Measurements from ENCODE around the gene PLOD2.

DNA sequence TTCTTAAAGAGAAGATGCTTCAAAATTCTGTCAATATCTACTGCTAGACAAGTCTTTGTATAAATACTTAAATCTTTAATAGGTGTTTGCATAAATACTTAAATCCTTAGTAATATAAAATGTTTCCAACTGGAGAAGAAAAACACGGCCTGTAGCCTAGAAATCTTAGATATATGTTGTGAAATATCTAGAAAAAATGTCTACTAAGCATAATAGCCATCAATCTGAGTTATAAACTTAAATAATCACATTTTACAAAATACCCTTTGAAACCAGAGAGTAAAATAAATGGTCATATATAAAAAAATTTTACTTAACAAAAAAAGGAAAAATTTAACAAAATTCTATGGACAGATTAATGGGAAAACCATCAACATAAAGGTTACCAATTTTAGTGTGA is 73.9 kb downstream of the PLOD2 start:
- TF ChIP-seq, protein P1, sequence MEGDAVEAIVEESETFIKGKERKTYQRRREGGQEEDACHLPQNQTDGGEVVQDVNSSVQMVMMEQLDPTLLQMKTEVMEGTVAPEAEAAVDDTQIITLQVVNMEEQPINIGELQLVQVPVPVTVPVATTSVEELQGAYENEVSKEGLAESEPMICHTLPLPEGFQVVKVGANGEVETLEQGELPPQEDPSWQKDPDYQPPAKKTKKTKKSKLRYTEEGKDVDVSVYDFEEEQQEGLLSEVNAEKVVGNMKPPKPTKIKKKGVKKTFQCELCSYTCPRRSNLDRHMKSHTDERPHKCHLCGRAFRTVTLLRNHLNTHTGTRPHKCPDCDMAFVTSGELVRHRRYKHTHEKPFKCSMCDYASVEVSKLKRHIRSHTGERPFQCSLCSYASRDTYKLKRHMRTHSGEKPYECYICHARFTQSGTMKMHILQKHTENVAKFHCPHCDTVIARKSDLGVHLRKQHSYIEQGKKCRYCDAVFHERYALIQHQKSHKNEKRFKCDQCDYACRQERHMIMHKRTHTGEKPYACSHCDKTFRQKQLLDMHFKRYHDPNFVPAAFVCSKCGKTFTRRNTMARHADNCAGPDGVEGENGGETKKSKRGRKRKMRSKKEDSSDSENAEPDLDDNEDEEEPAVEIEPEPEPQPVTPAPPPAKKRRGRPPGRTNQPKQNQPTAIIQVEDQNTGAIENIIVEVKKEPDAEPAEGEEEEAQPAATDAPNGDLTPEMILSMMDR (conservative IDR thresholded peaks at IDR 0.05; ENCODE audit: low read depth, low read length) = no peak
- TF ChIP-seq RCOR1 (IDR thresholded peaks at IDR 0.05; ENCODE audit: insufficient replicate concordance, low read length) (no peak), POLR2A (IDR thresholded peaks at IDR 0.05; ENCODE audit: low read depth, low read length) (no peak), MXI1 (IDR thresholded peaks at IDR 0.05; ENCODE audit: borderline replicate concordance, low read depth, low read length) (no peak), RAD21 (IDR thresholded peaks at IDR 0.05; ENCODE audit: low read length) (no peak), SMC3 (IDR thresholded peaks at IDR 0.05; ENCODE audit: low read depth, low read length) (no peak), MAZ (IDR thresholded peaks at IDR 0.05; ENCODE audit: borderline replicate concordance, low read depth, low read length) (no peak), BHLHE40 (IDR thresholded peaks at IDR 0.05; ENCODE audit: low read depth, low read length) (no peak), MAFK (IDR thresholded peaks at IDR 0.05; ENCODE audit: low read depth, low read length) (peak; percentile 85), RFX5 (IDR thresholded peaks at IDR 0.05; ENCODE audit: low read depth, low read length) (no peak)

Measured in IMR-90 (cell line).